ENCODE measurements around the gene TRAF4. TPM values are rescaled to one million over a fixed set of nuclear protein-coding genes. Genes with fewer than 3 reads are reported as not detected.

TRAF4 gene
- total RNA-seq, 1 experiment from 2014 or later: 127 TPM

- no TSS peak for BruUV-seq (replicated peaks)
- ChIA-PET RAD21 (ENCODE audit: low non-redundant PET in 1 of 2, low total read pairs in 2 of 2, uncharacterized antibody in 2 of 2, unreplicated experiment in 2 of 2) (no interaction called here), POLR2A (interaction anchor here (1.0 kb wide), 1 partner anchor 16 kb away, joined by 3 read pairs; the partner anchor contains the start of gene RPL23A), CTCF (no interaction called here)
- no peaks in the 10 kb centered on the region for H4K20me1 ChIP-seq (ENCODE audit: insufficient read depth)
- no peak overlapping the region for H3K27ac ChIP-seq (ENCODE audit: low read depth, low read length)
- no peaks in the 10 kb centered on the region for H3K9me2 ChIP-seq (ENCODE audit: insufficient read depth)
- H3K36me3 ChIP-seq (ENCODE audit: control insufficient read depth in 1 of 2, insufficient read depth in 2 of 2, low read length in 2 of 2): peaks cover 26 to 31% of the 10 kb centered on the region in 2 experiments
- no peak overlapping the region for H3K9ac ChIP-seq (ENCODE audit: low read length)
- intact Hi-C loops (cut with micrococcal nuclease): no loop called here
- no peak overlapping the region for H3K4me3 ChIP-seq (replicated peaks in 1 of 2; ENCODE audit: low read depth in 1 of 2, low read length in 2 of 2)
- H3K9me3 ChIP-seq (ENCODE audit: control insufficient read depth in 1 of 2, insufficient read depth in 1 of 2, low read depth in 1 of 2, low read length in 2 of 2): no peaks in the 10 kb centered on the region
- no peak overlapping the region for H3K4me2 ChIP-seq (ENCODE audit: low read length)
- no peak overlapping the region for H2AFZ ChIP-seq (ENCODE audit: low read depth, low read length, poor library complexity, severe bottlenecking)
- no peak for TF ChIP-seq POLR2A (IDR thresholded peaks at IDR 0.05; ENCODE audit: borderline replicate concordance, extremely low read depth, insufficient read depth, insufficient read length)
- TF ChIP-seq ZFX (IDR thresholded peaks at IDR 0.05): no peak
- no peak for TF ChIP-seq ZBTB33 (IDR thresholded peaks at IDR 0.05; ENCODE audit: extremely low read depth, insufficient replicate concordance, low read length)
- TF ChIP-seq ELF1 (IDR thresholded peaks at IDR 0.05; ENCODE audit: borderline replicate concordance, low read depth): no peak
- TF ChIP-seq TCF7L2 (IDR thresholded peaks at IDR 0.05; ENCODE audit: borderline replicate concordance, extremely low read depth, insufficient read depth, insufficient read length): no peak
- TF ChIP-seq, protein P1, sequence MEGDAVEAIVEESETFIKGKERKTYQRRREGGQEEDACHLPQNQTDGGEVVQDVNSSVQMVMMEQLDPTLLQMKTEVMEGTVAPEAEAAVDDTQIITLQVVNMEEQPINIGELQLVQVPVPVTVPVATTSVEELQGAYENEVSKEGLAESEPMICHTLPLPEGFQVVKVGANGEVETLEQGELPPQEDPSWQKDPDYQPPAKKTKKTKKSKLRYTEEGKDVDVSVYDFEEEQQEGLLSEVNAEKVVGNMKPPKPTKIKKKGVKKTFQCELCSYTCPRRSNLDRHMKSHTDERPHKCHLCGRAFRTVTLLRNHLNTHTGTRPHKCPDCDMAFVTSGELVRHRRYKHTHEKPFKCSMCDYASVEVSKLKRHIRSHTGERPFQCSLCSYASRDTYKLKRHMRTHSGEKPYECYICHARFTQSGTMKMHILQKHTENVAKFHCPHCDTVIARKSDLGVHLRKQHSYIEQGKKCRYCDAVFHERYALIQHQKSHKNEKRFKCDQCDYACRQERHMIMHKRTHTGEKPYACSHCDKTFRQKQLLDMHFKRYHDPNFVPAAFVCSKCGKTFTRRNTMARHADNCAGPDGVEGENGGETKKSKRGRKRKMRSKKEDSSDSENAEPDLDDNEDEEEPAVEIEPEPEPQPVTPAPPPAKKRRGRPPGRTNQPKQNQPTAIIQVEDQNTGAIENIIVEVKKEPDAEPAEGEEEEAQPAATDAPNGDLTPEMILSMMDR (IDR thresholded peaks at IDR 0.05 in 2 of 3, conservative IDR thresholded peaks at IDR 0.05 in 1 of 3; ENCODE audit: borderline replicate concordance in 1 of 3, insufficient read depth in 1 of 3, low read depth in 2 of 3, low read length in 2 of 3): no peak
- no peak for TF ChIP-seq SP1 (IDR thresholded peaks at IDR 0.05; ENCODE audit: low read depth)
- TF ChIP-seq, protein P2, sequence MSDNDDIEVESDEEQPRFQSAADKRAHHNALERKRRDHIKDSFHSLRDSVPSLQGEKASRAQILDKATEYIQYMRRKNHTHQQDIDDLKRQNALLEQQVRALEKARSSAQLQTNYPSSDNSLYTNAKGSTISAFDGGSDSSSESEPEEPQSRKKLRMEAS (IDR thresholded peaks at IDR 0.05): no peak
- no peak for TF ChIP-seq EZH2phosphoT487 (IDR thresholded peaks at IDR 0.05; ENCODE audit: borderline replicate concordance)
- no peak for TF ChIP-seq POLR2AphosphoS5 (IDR thresholded peaks at IDR 0.05; ENCODE audit: low read depth, low read length)
- no peak for TF ChIP-seq FOSL1 (IDR thresholded peaks at IDR 0.05; ENCODE audit: low read depth)
- no peak for DNase-seq (ENCODE audit: low read depth, low spot score)
- H3K4me1 ChIP-seq (ENCODE audit: control insufficient read depth in 1 of 2, insufficient read depth in 2 of 2, low read length in 2 of 2): no peaks in the 10 kb centered on the region
- no peaks in the 10 kb centered on the region for H3K27me3 ChIP-seq (ENCODE audit: insufficient read depth, low read length)
- no peak for ATAC-seq
- H3K79me2 ChIP-seq (ENCODE audit: insufficient read depth, low read length): no peaks in the 10 kb centered on the region
Measured at GRCh38 chr17:28703552-28704218, 40.1 kb upstream of the TRAF4 start.

Measured in HCT116 (cell line).